HepG2 (cell line): Measurements from ENCODE around the gene TCF20. TPM values are rescaled to one million over a fixed set of nuclear protein-coding genes. Genes with fewer than 3 reads are reported as not detected.

Experiments
- ATAC-seq: fragments of 200-7000 bp; cut with Tn5 transposase; 3 replicates; pipeline ENCODE4 v1.9.1; 2020; ENCODE audit warnings: mild to moderate bottlenecking, moderate library complexity
- BruUV-seq: library from RNA; stranded (reverse); fragments of 400-500 nt; replicated peaks from 2 replicates; lab custom pipeline; 2021; lab: Mats Ljungman, UMichigan
- CTCF ChIA-PET: fragments of 300-600 bp; formaldehyde crosslinking; extraction: SDS; loops from one replicate; lab custom pipeline; 2021; ENCODE audit warnings: low total read pairs, inconsistent platforms, low intra/inter-chr PET ratio; lab: Yijun Ruan, JAX
- POLR2A ChIA-PET: fragments of 350-600 bp; sonication (Branson Sonifier 250); formaldehyde crosslinking; loops from one replicate; lab custom pipeline; 2020; ENCODE audit warnings: antibody characterized with exemption, inconsistent platforms; lab: Yijun Ruan, JAX
- DNase-seq: peaks from one replicate; pipeline ENCODE4 v3.0.0-alpha.2; 2015; ENCODE audit warnings: low spot score
- FAIRE-seq: peaks from 3 replicates; lab custom pipeline; 2011; peaks lifted over from hg19 to GRCh38; lab: Jason Lieb, UNC
- H2AFZ ChIP-seq: one replicate; pipeline ENCODE4 v1.6.1; 2011; ENCODE audit warnings: low read length, inconsistent platforms
- H3K27ac ChIP-seq: fragments of 300-600 bp; 3 replicates; pipeline ENCODE4 v1.8.0; 2011; ENCODE audit warnings: mixed run types, mild to moderate bottlenecking, mixed read lengths, low read length, inconsistent platforms; ENCODE audit not compliant: insufficient read depth; ENCODE audit errors: extremely low read length
- H3K27me3 ChIP-seq, 2 experiments: fragments of 200-600 bp in 1 of 2; 2 replicates in 1 of 2; 3 replicates in 1 of 2; pipeline versions ENCODE4 v1.6.0 to v1.8.0; 2011; ENCODE audit warnings: low read length in 2 of 2, mild to moderate bottlenecking in 2 of 2, moderate library complexity in 2 of 2, inconsistent platforms in 1 of 2; ENCODE audit not compliant: insufficient read depth in 2 of 2, control insufficient read depth in 1 of 2
- H3K36me3 ChIP-seq, 2 experiments: fragments of 200-600 bp in 1 of 2; replicated peaks in 1 of 2; 2 replicates in 1 of 2; 3 replicates in 1 of 2; pipeline versions ENCODE4 v1.5.1 to v1.8.0; 2011; ENCODE audit warnings: low read length in 2 of 2, inconsistent platforms in 1 of 2; ENCODE audit not compliant: insufficient read depth in 2 of 2, control insufficient read depth in 1 of 2
- H3K4me1 ChIP-seq: 2 replicates; pipeline ENCODE4 v1.5.1; 2012; ENCODE audit warnings: low read length, inconsistent platforms; ENCODE audit not compliant: insufficient read depth
- H3K4me2 ChIP-seq: 2 replicates; pipeline ENCODE4 v1.6.0; 2011; ENCODE audit warnings: low read depth, low read length, inconsistent platforms
- H3K4me3 ChIP-seq, 3 experiments: fragments of 200-600 bp in 1 of 3; sonication (generic), shearing (Covaris generic) in 1 of 3; replicated peaks in 1 of 3; 2 replicates each; pipeline ENCODE4 v1.5.1; 2011 to 2016; ENCODE audit warnings: low read length in 3 of 3, inconsistent platforms in 2 of 3, low read depth in 2 of 3, mild to moderate bottlenecking in 2 of 3, control low read depth in 1 of 3, mixed read lengths in 1 of 3; ENCODE audit not compliant: insufficient read depth in 1 of 3
- H3K79me2 ChIP-seq: one replicate; pipeline ENCODE4 v1.6.1; 2011; ENCODE audit warnings: low read length, inconsistent platforms; ENCODE audit not compliant: insufficient read depth
- H3K9ac ChIP-seq: 2 replicates; pipeline ENCODE4 v1.6.0; 2011; ENCODE audit warnings: mild to moderate bottlenecking, low read depth, low read length, inconsistent platforms; ENCODE audit not compliant: insufficient read depth
- H3K9me3 ChIP-seq: 2 replicates; pipeline ENCODE4 v1.5.1; 2012; ENCODE audit warnings: mild to moderate bottlenecking, low read length
- H4K20me1 ChIP-seq: 2 replicates; pipeline ENCODE4 v1.6.0; 2011; ENCODE audit warnings: inconsistent platforms, mild to moderate bottlenecking, low read length, moderate library complexity; ENCODE audit not compliant: insufficient read depth
- ARID5B ChIP-seq: IDR thresholded peaks from 2 replicates; pipeline ENCODE4 v1.4.0; 2020; ENCODE audit warnings: mild to moderate bottlenecking, missing genetic modification reagents
- PBX2 ChIP-seq: IDR thresholded peaks from 2 replicates; pipeline ENCODE4 v1.6.1; 2016; ENCODE audit warnings: control low read depth
- RFXANK ChIP-seq: IDR thresholded peaks from 2 replicates; pipeline ENCODE4 v1.6.1; 2016
- whole genome bisulfite sequencing: methylation state at CpG from one replicate; pipeline ENCODE4 v1.1.6; 2017; ENCODE audit warnings: low lambda C conversion rate; 5-methylcytosine and 5-hydroxymethylcytosine counted together
- in situ Hi-C: cut with HindIII; loops from 2 replicates; pipeline ENCODE4 v1.10.0; 2017; ENCODE audit warnings: low pct_unique_long_range_greater_than_20kb; ENCODE audit not compliant: extremely low pct_ligation_motif_present
- intact Hi-C: fragments of 100-400 bp; cut with micrococcal nuclease; formaldehyde crosslinking; loops from one replicate; pipeline ENCODE4 v1.10.0; 2022; ENCODE audit not compliant: unreplicated experiment
- polyA plus RNA-seq, 8 experiments: library from polyadenylated mRNA; depleted of rRNA in 3 of 8; stranded (reverse) in 7 of 8; unstranded in 1 of 8; fragments of >200 nt; fragmentation: Illumina TruSeq in 4 of 8; extraction: Trizol in 4 of 8; gene quantifications; 2 replicates each; pipeline versions ENCODE4 v1.2.1 to v1.2.3, GENCODE V29; 2011 to 2016; ENCODE audit warnings: low read depth in 4 of 8, missing spikeins in 1 of 8, mixed read lengths in 1 of 8; ENCODE audit not compliant: insufficient read depth in 1 of 8
- total RNA-seq, 5 experiments: library from RNA; depleted of rRNA; stranded (reverse); fragments of >200 nt; fragmentation: Illumina TruSeq; extraction: Trizol; gene quantifications; 2 replicates each; pipeline ENCODE4 v1.2.3, GENCODE V29; 2016; ENCODE audit warnings: low read depth in 1 of 5

The TCF20 gene
- total and polyA plus RNA-seq, 2 of the 13 experiments (the other 11 are each of a cell fraction or from before 2014, with no cell fraction given): 12.8 to 23.7 TPM

- TF ChIP-seq ARID5B (CRISPR knock-in tag): 0 out of 2 replicates have a peak, but pooled peaks have one; percentile 8
- TF ChIP-seq RFXANK (CRISPR knock-in tag): no peak
Measured at GRCh38 chr22:42248995-42249394, 21.5 kb downstream of the TCF20 start (continued).

GRCh38 chr22:42247596-42247995 lies 22.9 kb downstream of the TCF20 start:
- H3K79me2 ChIP-seq: peaks cover 74% of the 10 kb centered on the region
- H3K4me2 ChIP-seq: no peak overlapping the region
- BruUV-seq: no TSS peak
- H4K20me1 ChIP-seq: peaks cover 37% of the 10 kb centered on the region
- intact Hi-C loops: no loop called here
- DNase-seq (no peak), ATAC-seq (no peak)
- no peak overlapping the region for H3K4me3 ChIP-seq
- WGBS: 98% methylated on average over 3 of the region's 3 CpGs
- peaks cover 0 to 11% of the 10 kb centered on the region in 2 experiments; a peak in 1 of 5 replicates for H3K36me3 ChIP-seq
- no peak overlapping the region for H3K9ac ChIP-seq
- H3K9me3 ChIP-seq: no peaks in the 10 kb centered on the region
- peaks cover 39% of the 10 kb centered on the region for H3K4me1 ChIP-seq
- TF ChIP-seq PBX2 (CRISPR knock-in tag): no peak
- TF ChIP-seq, all 625 proteins: peak for 0
- no peaks in the 10 kb centered on the region for H3K27me3 ChIP-seq
- ChIA-PET CTCF (no interaction called here), POLR2A (no interaction called here)
- H2AFZ ChIP-seq: no peak overlapping the region
- no peak overlapping the region for H3K27ac ChIP-seq
- in situ Hi-C loops: no loop called here
- no peak for FAIRE-seq
